Measurements from ENCODE around the gene SLN. TPM values are rescaled to one million over a fixed set of nuclear protein-coding genes. Genes with fewer than 3 reads are reported as not detected.
A peak's percentile ranks its signal among the peaks of the same experiment; 100 is the strongest.

The SLN gene
- total RNA-seq, 1 donor from 2014 or later: not detected

DNA sequence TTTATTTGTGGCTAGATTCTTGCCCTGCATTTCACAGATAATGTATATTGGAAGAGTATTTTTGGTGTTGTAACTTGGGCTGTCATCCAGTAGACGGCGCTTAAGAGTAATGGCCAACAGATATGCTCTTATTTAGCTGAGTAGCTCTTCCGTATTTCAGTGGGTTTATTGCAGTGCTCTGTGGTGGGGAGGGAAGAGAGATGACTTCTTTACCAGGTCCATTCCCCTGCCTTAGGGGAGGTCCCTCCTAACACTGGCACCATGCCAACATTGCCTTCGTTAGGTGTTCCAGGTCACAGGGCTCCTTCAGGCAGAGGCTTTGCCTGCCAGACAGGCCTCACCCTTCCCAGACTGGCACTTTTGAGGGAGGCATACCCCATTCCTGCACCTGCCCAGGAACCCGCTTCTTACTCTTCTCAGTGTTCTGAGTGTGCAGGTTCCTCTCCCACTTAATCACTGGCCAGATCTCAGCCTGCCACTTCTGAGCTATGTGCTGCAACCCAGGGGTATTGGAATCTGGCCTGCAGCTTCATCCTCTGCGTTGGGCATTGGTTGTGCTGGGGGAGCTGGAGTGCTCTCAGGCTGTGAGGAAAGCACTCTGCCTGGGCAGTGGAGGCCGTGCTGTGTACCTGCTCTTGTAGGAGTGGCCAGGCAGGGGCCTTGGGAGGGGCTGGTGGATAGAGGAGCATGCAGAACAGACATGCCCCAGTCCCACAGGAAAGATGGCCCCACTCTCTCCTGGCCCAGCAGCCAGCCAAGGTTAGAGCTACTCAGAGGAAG lies 29.4 kb upstream of the SLN start:
- H3K36me3 Mint-ChIP-seq: no peaks in the 10 kb centered on the region
- H3K27ac Mint-ChIP-seq: no peak overlapping the region
- H3K9me3 Mint-ChIP-seq: no peaks in the 10 kb centered on the region
- TF ChIP-seq, protein P1, sequence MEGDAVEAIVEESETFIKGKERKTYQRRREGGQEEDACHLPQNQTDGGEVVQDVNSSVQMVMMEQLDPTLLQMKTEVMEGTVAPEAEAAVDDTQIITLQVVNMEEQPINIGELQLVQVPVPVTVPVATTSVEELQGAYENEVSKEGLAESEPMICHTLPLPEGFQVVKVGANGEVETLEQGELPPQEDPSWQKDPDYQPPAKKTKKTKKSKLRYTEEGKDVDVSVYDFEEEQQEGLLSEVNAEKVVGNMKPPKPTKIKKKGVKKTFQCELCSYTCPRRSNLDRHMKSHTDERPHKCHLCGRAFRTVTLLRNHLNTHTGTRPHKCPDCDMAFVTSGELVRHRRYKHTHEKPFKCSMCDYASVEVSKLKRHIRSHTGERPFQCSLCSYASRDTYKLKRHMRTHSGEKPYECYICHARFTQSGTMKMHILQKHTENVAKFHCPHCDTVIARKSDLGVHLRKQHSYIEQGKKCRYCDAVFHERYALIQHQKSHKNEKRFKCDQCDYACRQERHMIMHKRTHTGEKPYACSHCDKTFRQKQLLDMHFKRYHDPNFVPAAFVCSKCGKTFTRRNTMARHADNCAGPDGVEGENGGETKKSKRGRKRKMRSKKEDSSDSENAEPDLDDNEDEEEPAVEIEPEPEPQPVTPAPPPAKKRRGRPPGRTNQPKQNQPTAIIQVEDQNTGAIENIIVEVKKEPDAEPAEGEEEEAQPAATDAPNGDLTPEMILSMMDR (conservative IDR thresholded peaks at IDR 0.05): peak; percentile 68
- H3K4me3 Mint-ChIP-seq: no peak overlapping the region
- H3K4me1 Mint-ChIP-seq (ENCODE audit: unreplicated experiment): no peaks in the 10 kb centered on the region
- no peaks in the 10 kb centered on the region for H3K27me3 Mint-ChIP-seq
- no peak for DNase-seq (ENCODE audit: extremely low spot score, unreplicated experiment)

DNA sequence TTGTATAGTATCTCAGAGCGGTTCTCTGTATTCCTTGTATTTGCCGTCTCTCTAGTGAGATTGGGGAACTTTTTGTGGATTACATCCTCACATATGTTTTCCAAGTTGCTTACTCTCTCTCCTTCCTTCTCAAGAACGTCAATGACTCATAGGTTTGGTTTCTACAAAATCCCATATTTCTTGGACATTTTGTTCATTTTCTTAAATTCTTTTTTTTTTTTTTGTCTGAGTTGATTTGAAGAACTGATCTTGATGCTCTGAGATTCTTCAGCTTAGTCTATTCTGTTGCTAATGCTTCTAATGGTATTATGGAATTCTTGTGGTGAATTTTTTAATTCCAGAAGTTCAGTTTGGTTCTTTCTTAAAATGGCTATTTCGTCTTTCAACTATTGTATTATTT lies 28.4 kb upstream of the SLN start:
- DNase-seq (ENCODE audit: extremely low spot score, unreplicated experiment): no peak
- no peaks in the 10 kb centered on the region for H3K27me3 Mint-ChIP-seq
- no peaks in the 10 kb centered on the region for H3K9me3 Mint-ChIP-seq

DNA sequence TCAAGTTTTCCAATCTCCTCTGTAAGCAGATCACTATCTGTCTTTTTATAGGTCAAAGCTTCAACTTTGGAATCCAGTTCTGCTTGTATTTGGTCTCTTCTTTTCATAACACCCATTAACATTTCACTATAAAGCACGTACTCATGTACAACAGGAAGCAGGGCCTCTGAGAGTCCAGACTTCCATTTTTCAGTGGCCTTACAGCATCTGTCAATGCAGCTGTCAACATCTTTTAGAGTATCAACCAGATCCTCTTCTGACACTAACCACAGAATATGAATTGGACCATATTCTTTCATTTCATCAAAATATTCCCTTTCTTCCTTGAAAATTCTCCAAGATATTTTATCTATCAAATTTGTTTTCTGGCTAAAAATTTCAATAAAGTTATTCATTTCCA lies 24.7 kb upstream of the SLN start:
- no peak overlapping the region for H3K27ac Mint-ChIP-seq
- TF ChIP-seq, protein P1 (conservative IDR thresholded peaks at IDR 0.05): no peak
- no peaks in the 10 kb centered on the region for H3K4me1 Mint-ChIP-seq (ENCODE audit: unreplicated experiment)

More for the DNA sequence above, 28.4 kb upstream of the SLN start:
- Mint-ChIP-seq H3K36me3 (no peaks in the 10 kb centered on the region), H3K27ac (no peak overlapping the region), H3K4me1 (ENCODE audit: unreplicated experiment) (no peaks in the 10 kb centered on the region), H3K4me3 (no peak overlapping the region)
- TF ChIP-seq, protein P1 (conservative IDR thresholded peaks at IDR 0.05): no peak

DNA sequence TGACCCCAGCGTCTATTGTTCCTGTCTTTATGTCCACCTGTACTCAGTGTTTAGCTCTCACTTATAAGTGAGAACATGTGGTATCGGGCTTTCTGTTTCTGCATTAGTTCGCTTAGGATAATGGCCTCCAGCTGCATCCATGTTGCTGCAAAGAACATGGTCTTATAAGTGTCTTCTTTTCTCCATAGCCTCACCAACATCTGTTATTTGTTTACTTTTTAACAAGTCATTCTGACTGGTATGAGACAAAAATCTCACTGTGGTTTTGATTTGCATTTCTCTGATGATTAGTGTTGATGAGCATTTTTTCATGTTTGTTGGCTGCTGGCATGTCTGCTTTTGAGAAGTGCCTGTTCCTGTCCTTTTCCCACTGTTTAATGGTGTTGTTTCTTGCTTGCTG lies 21.7 kb upstream of the SLN start:
- Mint-ChIP-seq H3K36me3 (no peaks in the 10 kb centered on the region), H3K27ac (no peak overlapping the region), H3K4me1 (ENCODE audit: unreplicated experiment) (no peaks in the 10 kb centered on the region), H3K27me3 (peaks cover 5% of the 10 kb centered on the region), H3K9me3 (peaks cover 6% of the 10 kb centered on the region), H3K4me3 (no peak overlapping the region)
- TF ChIP-seq, protein P1 (conservative IDR thresholded peaks at IDR 0.05): no peak
- no peak for DNase-seq (ENCODE audit: extremely low spot score, unreplicated experiment)

More for the DNA sequence above, 24.7 kb upstream of the SLN start:
- Mint-ChIP-seq H3K4me3 (no peak overlapping the region), H3K9me3 (peaks cover 6% of the 10 kb centered on the region), H3K27me3 (peaks cover 5% of the 10 kb centered on the region), H3K36me3 (no peaks in the 10 kb centered on the region)
- no peak for DNase-seq (ENCODE audit: extremely low spot score, unreplicated experiment)

DNA sequence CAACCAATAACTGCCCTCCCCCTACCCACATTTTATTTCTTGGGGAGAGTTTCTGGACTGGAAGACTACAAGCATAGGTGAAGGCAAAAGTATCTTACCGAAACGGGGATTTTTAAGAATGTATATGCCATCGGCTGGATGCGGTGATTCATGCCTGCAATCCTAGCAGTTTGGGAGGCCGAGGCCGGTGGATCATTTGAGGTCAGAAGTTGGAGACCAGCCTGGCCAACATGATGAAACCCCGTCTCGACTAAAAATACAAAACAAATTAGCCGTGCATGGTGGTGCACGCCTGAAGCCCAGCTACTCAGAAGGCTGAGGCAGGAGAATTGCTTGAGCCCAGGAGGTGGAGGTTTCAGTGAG lies 20.8 kb upstream of the SLN start:
- Mint-ChIP-seq H3K4me3 (no peak overlapping the region), H3K4me1 (ENCODE audit: unreplicated experiment) (no peaks in the 10 kb centered on the region), H3K9me3 (peaks cover 6% of the 10 kb centered on the region), H3K27ac (no peak overlapping the region), H3K27me3 (peaks cover 5% of the 10 kb centered on the region), H3K36me3 (no peaks in the 10 kb centered on the region)
- TF ChIP-seq, protein P1 (conservative IDR thresholded peaks at IDR 0.05): no peak
- DNase-seq (ENCODE audit: extremely low spot score, unreplicated experiment): no peak
